ENCODE results near the gene NTNG1. TPM values are rescaled to one million over a fixed set of nuclear protein-coding genes. Genes with fewer than 3 reads are reported as not detected.

The NTNG1 gene
- total and polyA plus RNA-seq, 2 of the 13 experiments (the other 11 are each of a cell fraction or from before 2014, with no cell fraction given), result not detected

- TF ChIP-seq ZNF710 (CRISPR knock-in tag; IDR thresholded peaks at IDR 0.05; ENCODE audit: borderline replicate concordance) (no peak), ZNF34 (CRISPR knock-in tag; IDR thresholded peaks at IDR 0.05; ENCODE audit: borderline replicate concordance) (no peak), PCBP2 (optimal IDR thresholded peaks at IDR 0.05; ENCODE audit: low read depth, low read length, poor library complexity, severe bottlenecking) (no peak), EED (CRISPR knock-in tag; IDR thresholded peaks at IDR 0.05) (no peak), ZMAT3 (CRISPR knock-in tag; conservative IDR thresholded peaks at IDR 0.05) (no peak), ZNF143 (CRISPR knock-in tag; IDR thresholded peaks at IDR 0.05) (no peak), NR2F6 (IDR thresholded peaks at IDR 0.05) (0 out of 2 replicates have a peak, but pooled peaks have one; percentile 17), NR2F6 (CRISPR knock-in tag; IDR thresholded peaks at IDR 0.05) (0 out of 2 replicates have a peak, but pooled peaks have one; percentile 14), ZNF639 (CRISPR knock-in tag; conservative IDR thresholded peaks at IDR 0.05) (no peak), CBX2 (IDR thresholded peaks at IDR 0.05; ENCODE audit: low read depth, low read length) (no peak), CBX2 (CRISPR knock-in tag; IDR thresholded peaks at IDR 0.05; ENCODE audit: low read depth) (no peak), KDM5B (CRISPR knock-in tag; IDR thresholded peaks at IDR 0.05; ENCODE audit: borderline replicate concordance) (no peak), HMGA1 (CRISPR knock-in tag; conservative IDR thresholded peaks at IDR 0.05) (no peak), HNRNPH1 (optimal IDR thresholded peaks at IDR 0.05; ENCODE audit: low read depth, low read length) (no peak)
These were observed 289.8 kb downstream of the NTNG1 start (continued) for GRCh38 chr1:107430540-107431228.
